ENCODE measurements around the gene DYNLT1. TPM values are rescaled to one million over a fixed set of nuclear protein-coding genes. Genes with fewer than 3 reads are reported as not detected.

Gene DYNLT1
- total and polyA plus RNA-seq, 9 donors: 50.0 to 217 (median 103) TPM

- Histone ChIP-seq H3K27me3 (no peaks in the 10 kb centered on the region), H3K9me3 (no peaks in the 10 kb centered on the region), H3K36me3 (no peaks in the 10 kb centered on the region), H3K27ac (no peak overlapping the region), H3K4me3 (no peak overlapping the region), H3K4me1 (ENCODE audit: insufficient read depth) (peaks cover 37% of the 10 kb centered on the region)
- intact Hi-C loops (cut with DNase I): no loop called here
- TF ChIP-seq POLR2A (IDR thresholded peaks at IDR 0.05): no peak
- no peak for TF ChIP-seq EP300 (IDR thresholded peaks at IDR 0.05)
- no peak for TF ChIP-seq CTCF (IDR thresholded peaks at IDR 0.05)
- peak in 2 of 5 donors; percentile 20 to 23 for DNase-seq
- WGBS, 3 donors: 87 to 91% (median 89%) methylated on average over 20 of the region's 20 CpGs
Observed at GRCh38 chr6:158629367-158630221, 14.9 kb downstream of the DYNLT1 start.

GRCh38 chr6:158628542-158628941 lies 16.0 kb downstream of the DYNLT1 start:
- H3K27me3 ChIP-seq: no peaks in the 10 kb centered on the region
- DNase-seq: no peak
- TF ChIP-seq POLR2A (IDR thresholded peaks at IDR 0.05) (no peak), EP300 (IDR thresholded peaks at IDR 0.05) (no peak), CTCF (IDR thresholded peaks at IDR 0.05) (no peak)

GRCh38 chr6:158627940-158628211 lies 16.7 kb downstream of the DYNLT1 start:
- WGBS, 3 donors: 85 to 90% (median 89%) methylated on average over 9 of the region's 9 CpGs
- no peaks in the 10 kb centered on the region for H3K36me3 ChIP-seq
- TF ChIP-seq CTCF (IDR thresholded peaks at IDR 0.05) (no peak), EP300 (IDR thresholded peaks at IDR 0.05) (no peak), POLR2A (IDR thresholded peaks at IDR 0.05) (no peak)
- DNase-seq: no peak
- H3K27ac ChIP-seq: no peak overlapping the region
- H3K27me3 ChIP-seq: no peaks in the 10 kb centered on the region
- peaks cover 37% of the 10 kb centered on the region for H3K4me1 ChIP-seq (ENCODE audit: insufficient read depth)
- H3K9me3 ChIP-seq: no peaks in the 10 kb centered on the region
- intact Hi-C loops (cut with DNase I): no loop called here
- H3K4me3 ChIP-seq: no peak overlapping the region

More at GRCh38 chr6:158628542-158628941, 16.0 kb downstream of the DYNLT1 start:
- 95% methylated on average over 17 of the region's 17 CpGs for WGBS, 3 donors
- no peaks in the 10 kb centered on the region for H3K9me3 ChIP-seq
- intact Hi-C loops (cut with DNase I): no loop called here
- no peaks in the 10 kb centered on the region for H3K36me3 ChIP-seq
- H3K4me3 ChIP-seq: no peak overlapping the region
- H3K27ac ChIP-seq: no peak overlapping the region
- peaks cover 37% of the 10 kb centered on the region for H3K4me1 ChIP-seq (ENCODE audit: insufficient read depth)

- no peak overlapping the region for H3K27ac ChIP-seq
- H3K36me3 ChIP-seq: no peaks in the 10 kb centered on the region
- H3K4me1 ChIP-seq (ENCODE audit: insufficient read depth): peaks cover 33% of the 10 kb centered on the region
- H3K9me3 ChIP-seq: no peaks in the 10 kb centered on the region
- TF ChIP-seq POLR2A (IDR thresholded peaks at IDR 0.05): no peak
- TF ChIP-seq EP300 (IDR thresholded peaks at IDR 0.05): no peak
- TF ChIP-seq CTCF (IDR thresholded peaks at IDR 0.05): no peak
- WGBS, 3 donors: 93 to 97% (median 93%) methylated on average over 20 of the region's 20 CpGs
- no peak overlapping the region for H3K4me3 ChIP-seq
- DNase-seq: peak in 1 of 5 donors; percentile 20
- H3K27me3 ChIP-seq: no peaks in the 10 kb centered on the region
- intact Hi-C loops (cut with DNase I): no loop called here
Observed at GRCh38 chr6:158627168-158627939, 17.2 kb downstream of the DYNLT1 start.

All from ovary (tissue), 9 donors.